ENCODE results near the gene OTOG. TPM values are rescaled to one million over a fixed set of nuclear protein-coding genes. Genes with fewer than 3 reads are reported as not detected.

The OTOG gene
- polyA plus RNA-seq, 1 experiment: not detected

DNA sequence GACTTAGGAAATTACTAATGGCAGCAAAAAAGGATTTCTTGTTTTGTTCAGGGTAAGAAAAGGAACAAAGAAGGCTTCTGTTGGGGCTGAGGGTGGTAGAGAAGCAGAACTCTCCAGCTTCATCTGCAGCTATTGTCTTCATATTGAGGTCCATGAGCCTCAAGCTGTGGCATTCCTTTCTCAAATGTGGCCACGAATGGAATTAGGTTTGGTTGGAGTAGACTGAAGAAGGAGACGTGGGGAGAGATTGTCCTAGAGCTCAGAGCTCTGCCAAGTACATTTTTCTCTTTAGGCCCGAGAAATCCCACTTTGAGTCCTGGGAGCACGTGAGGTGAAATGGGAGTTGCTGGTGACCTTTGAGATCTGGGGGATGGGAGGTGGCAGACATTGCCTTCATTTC lies 146.5 kb downstream of the OTOG start:
- TF ChIP-seq CTCF (IDR thresholded peaks at IDR 0.05; ENCODE audit: insufficient read depth, low read depth, low read length): no peak
- H3K4me3 ChIP-seq (ENCODE audit: low read depth, low read length): no peak overlapping the region
- CTCF ChIA-PET: interaction anchor here (1.2 kb wide), 1 partner anchor 37 kb away, joined by 3 read pairs; no protein-coding TSS in a partner anchor
- DNase-seq (ENCODE audit: low read depth): no peak
- peaks cover 25% of the 10 kb centered on the region for H3K27me3 ChIP-seq (ENCODE audit: control insufficient read depth, insufficient read depth, low read length)
- POLR2A ChIA-PET: no interaction called here
- H3K36me3 ChIP-seq (ENCODE audit: control insufficient read depth, insufficient read depth, low read length): no peaks in the 10 kb centered on the region

- ChIA-PET POLR2A (no interaction called here), CTCF (no interaction called here)
- H3K36me3 ChIP-seq (ENCODE audit: control insufficient read depth, insufficient read depth, low read length): no peaks in the 10 kb centered on the region
- H3K4me3 ChIP-seq (ENCODE audit: low read depth, low read length): no peak overlapping the region
- no peak for TF ChIP-seq CTCF (IDR thresholded peaks at IDR 0.05; ENCODE audit: insufficient read depth, low read depth, low read length)
- DNase-seq (ENCODE audit: low read depth): no peak
- peaks cover 25% of the 10 kb centered on the region for H3K27me3 ChIP-seq (ENCODE audit: control insufficient read depth, insufficient read depth, low read length)
These were observed 147.5 kb downstream of the OTOG start for GRCh38 chr11:17694494-17695110.

- Histone ChIP-seq H3K4me3 (ENCODE audit: low read depth, low read length) (no peak overlapping the region), H3K27me3 (ENCODE audit: control insufficient read depth, insufficient read depth, low read length) (peaks cover 25% of the 10 kb centered on the region), H3K36me3 (ENCODE audit: control insufficient read depth, insufficient read depth, low read length) (no peaks in the 10 kb centered on the region)
- ChIA-PET CTCF (interaction anchor here (0.6 kb wide), 1 partner anchor 250 kb away, joined by 3 read pairs; no protein-coding TSS in a partner anchor), POLR2A (no interaction called here)
- no peak for DNase-seq (ENCODE audit: low read depth)
- no peak for TF ChIP-seq CTCF (IDR thresholded peaks at IDR 0.05; ENCODE audit: insufficient read depth, low read depth, low read length)
These were observed 148.7 kb downstream of the OTOG start for GRCh38 chr11:17695454-17696441.

GRCh38 chr11:17696741-17697140 lies 149.7 kb downstream of the OTOG start:
- no peaks in the 10 kb centered on the region for H3K36me3 ChIP-seq (ENCODE audit: control insufficient read depth, insufficient read depth, low read length)
- TF ChIP-seq CTCF (IDR thresholded peaks at IDR 0.05; ENCODE audit: insufficient read depth, low read depth, low read length): no peak
- no peak for DNase-seq (ENCODE audit: low read depth)
- H3K27me3 ChIP-seq (ENCODE audit: control insufficient read depth, insufficient read depth, low read length): peaks cover 25% of the 10 kb centered on the region
- CTCF ChIA-PET: interaction anchor here (0.9 kb wide), 1 partner anchor 10 kb away, joined by 4 read pairs; no protein-coding TSS in a partner anchor
- no peak overlapping the region for H3K4me3 ChIP-seq (ENCODE audit: low read depth, low read length)
- POLR2A ChIA-PET: no interaction called here

Other genes with a start within 250 kb of the OTOG start
- gene NCR3LG1, start 195.5 kb upstream of the OTOG start, polyA plus RNA-seq (2011; rRNA removed): 1.5 and 2.0 TPM in 2 replicates
- not detected in 2 replicates for gene KCNJ11, start 158.6 kb upstream of the OTOG start, polyA plus RNA-seq (2011; rRNA removed)
- gene ABCC8, start 70.4 kb upstream of the OTOG start, polyA plus RNA-seq (2011; rRNA removed): not detected in 2 replicates
- gene USH1C, start 2.8 kb upstream of the OTOG start, polyA plus RNA-seq (2011; rRNA removed): not detected in 2 replicates
- gene MYOD1, start 172.3 kb downstream of the OTOG start, polyA plus RNA-seq (2011; rRNA removed): not detected in 2 replicates
- gene KCNC1, start 187.5 kb downstream of the OTOG start, polyA plus RNA-seq (2011; rRNA removed): not detected in 2 replicates